Measurements from ENCODE around the gene FAM209A.

Gene FAM209A

DNA sequence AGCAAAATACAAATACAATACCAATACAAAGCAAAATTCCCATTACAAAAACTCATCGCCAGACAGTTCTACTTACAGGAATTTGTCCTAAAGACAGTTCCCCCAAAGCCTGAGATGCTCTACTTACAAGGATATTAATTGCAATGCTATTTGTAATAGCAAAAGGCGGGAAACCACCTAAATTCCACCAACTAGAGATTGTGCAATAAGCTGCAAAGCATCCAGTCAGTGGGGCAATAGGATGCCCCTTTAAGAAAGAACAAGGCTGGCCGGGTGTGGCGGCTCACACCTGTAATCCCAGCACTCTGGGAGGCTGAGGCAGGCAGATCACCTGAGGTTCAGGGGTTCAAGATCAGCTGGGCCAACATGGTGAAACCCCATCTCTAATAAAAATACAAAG, 47.6 kb downstream of the FAM209A start:
- Histone ChIP-seq H3K27ac (ENCODE audit: low read depth, low read length, severe bottlenecking) (no peak overlapping the region), H3K36me3 (ENCODE audit: control insufficient read depth, insufficient read depth, low read length) (no peaks in the 10 kb centered on the region), H3K4me3 (ENCODE audit: extremely low read depth, insufficient read depth, low read length, poor library complexity, severe bottlenecking) (no peak overlapping the region), H3K4me1 (ENCODE audit: control insufficient read depth, insufficient read depth, low read length, poor library complexity, severe bottlenecking) (peaks cover 11% of the 10 kb centered on the region), H3K9me3 (ENCODE audit: control insufficient read depth, low read length) (no peaks in the 10 kb centered on the region)
- 82 to 92% methylated on average over 2 to 3 of the region's 4 CpGs for WGBS, 2 experiments (ENCODE audit: insufficient coverage in 2 of 2)

DNA sequence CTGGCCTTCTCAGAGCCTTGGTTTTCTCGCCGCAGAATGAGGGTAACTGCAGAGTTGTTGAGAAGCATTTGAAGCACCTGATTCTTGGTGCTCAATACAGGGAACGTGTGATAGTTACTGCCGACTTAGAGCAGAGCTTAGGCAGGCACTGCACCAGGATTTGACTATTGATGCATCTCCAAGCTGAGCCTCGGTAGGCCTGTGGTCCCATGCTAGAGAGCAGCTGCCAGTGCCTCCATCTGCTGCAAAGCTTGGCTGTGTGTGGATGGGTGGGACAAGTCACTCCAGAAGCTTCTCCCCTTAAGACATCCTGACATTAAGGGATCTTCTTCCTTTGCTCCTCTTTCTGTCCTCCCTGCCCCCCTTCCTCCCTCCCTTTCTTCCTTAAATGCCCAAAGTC, 49.4 kb downstream of the FAM209A start:
- 95 to 98% methylated on average over 4 to 5 of the region's 5 CpGs for WGBS, 2 experiments (ENCODE audit: insufficient coverage in 2 of 2)
- no peaks in the 10 kb centered on the region for H3K36me3 ChIP-seq (ENCODE audit: control insufficient read depth, insufficient read depth, low read length)
- peaks cover 11% of the 10 kb centered on the region for H3K4me1 ChIP-seq (ENCODE audit: control insufficient read depth, insufficient read depth, low read length, poor library complexity, severe bottlenecking)
- H3K4me3 ChIP-seq (ENCODE audit: extremely low read depth, insufficient read depth, low read length, poor library complexity, severe bottlenecking), result no peak overlapping the region
- no peaks in the 10 kb centered on the region for H3K9me3 ChIP-seq (ENCODE audit: control insufficient read depth, low read length)
- H3K27ac ChIP-seq (ENCODE audit: low read depth, low read length, severe bottlenecking), result no peak overlapping the region

- WGBS, 2 experiments (ENCODE audit: insufficient coverage in 2 of 2), result 79 to 90% methylated on average over 8 to 10 of the region's 10 CpGs
- peaks cover 11% of the 10 kb centered on the region for H3K4me1 ChIP-seq (ENCODE audit: control insufficient read depth, insufficient read depth, low read length, poor library complexity, severe bottlenecking)
- H3K27ac ChIP-seq (ENCODE audit: low read depth, low read length, severe bottlenecking), result no peak overlapping the region
- no peaks in the 10 kb centered on the region for H3K9me3 ChIP-seq (ENCODE audit: control insufficient read depth, low read length)
- H3K36me3 ChIP-seq (ENCODE audit: control insufficient read depth, insufficient read depth, low read length), result no peaks in the 10 kb centered on the region
- no peak overlapping the region for H3K4me3 ChIP-seq (ENCODE audit: extremely low read depth, insufficient read depth, low read length, poor library complexity, severe bottlenecking)
Observed at GRCh38 chr20:56574531-56575142, 50.1 kb downstream of the FAM209A start.

DNA sequence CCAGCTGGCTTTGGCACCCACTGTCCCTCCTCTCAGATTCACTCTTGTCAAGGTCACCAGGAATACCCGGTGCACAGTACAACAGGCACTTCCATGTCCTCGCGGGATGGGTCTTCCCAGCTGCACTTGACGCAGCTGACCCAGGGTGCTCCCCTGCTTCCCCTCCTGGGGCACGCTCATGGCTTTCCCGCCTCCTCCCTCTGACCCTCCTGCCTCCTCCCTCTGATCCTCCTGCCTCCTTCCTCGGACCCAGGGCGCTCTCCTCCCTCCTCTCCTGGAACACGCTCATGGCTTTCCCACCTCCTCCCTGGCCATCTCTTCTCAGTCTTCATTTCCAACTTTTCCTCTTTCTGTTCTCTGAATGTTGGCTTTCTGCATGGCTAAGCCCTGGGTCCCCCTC, 50.6 kb downstream of the FAM209A start:
- no peak overlapping the region for H3K4me3 ChIP-seq (ENCODE audit: extremely low read depth, insufficient read depth, low read length, poor library complexity, severe bottlenecking)
- peaks cover 11% of the 10 kb centered on the region for H3K4me1 ChIP-seq (ENCODE audit: control insufficient read depth, insufficient read depth, low read length, poor library complexity, severe bottlenecking)
- no peak overlapping the region for H3K27ac ChIP-seq (ENCODE audit: low read depth, low read length, severe bottlenecking)
- WGBS, 2 experiments (ENCODE audit: insufficient coverage in 2 of 2), result 89 to 92% methylated on average over 9 of the region's 9 CpGs
- H3K9me3 ChIP-seq (ENCODE audit: control insufficient read depth, low read length), result no peaks in the 10 kb centered on the region
- no peaks in the 10 kb centered on the region for H3K36me3 ChIP-seq (ENCODE audit: control insufficient read depth, insufficient read depth, low read length)
